Activated naive CD4-positive, alpha-beta T cell treated with anti-CD3 and anti-CD28 coated beads, Interleukin-2, amount 50 U/mL, for 72 hours (primary cell): Measurements from ENCODE around the gene MAPKBP1. TPM values are rescaled to one million over a fixed set of nuclear protein-coding genes. Genes with fewer than 3 reads are reported as not detected.

Experiments
- total RNA-seq, 2 donors: library from RNA; stranded (reverse); gene quantifications; one replicate each; pipeline ENCODE4 v1.2.3, GENCODE V29; 2022

MAPKBP1 gene
- total RNA-seq, 2 donors from 2014 or later = 31.0 to 31.3 TPM

Other genes with a start within 250 kb of the MAPKBP1 start
- 10 to 100 TPM; 47.8 to 66.3 TPM for gene RPAP1, start 230.2 kb upstream of the MAPKBP1 start, total RNA-seq
- gene TYRO3, start 215.3 kb upstream of the MAPKBP1 start, total RNA-seq = 1 to 10 TPM; 1.7 to 2.9 TPM
- gene MGA, start 114.1 kb upstream of the MAPKBP1 start, total RNA-seq = 10 to 100 TPM; 25.7 to 36.2 TPM
- gene JMJD7, start 53.6 kb downstream of the MAPKBP1 start, total RNA-seq = 10 to 100 TPM; 13.5 to 17.7 TPM
- 1 to 10 TPM; 8.3 to 9.4 TPM for gene PLA2G4B, start 64.4 kb downstream of the MAPKBP1 start, total RNA-seq
- gene SPTBN5, start 119.6 kb downstream of the MAPKBP1 start, total RNA-seq = 1 to 10 TPM in 1 of 2 donors, under 1 TPM in 1; 0.55 to 1.4 TPM
- 10 to 100 TPM; 25.3 to 60.0 TPM for gene EHD4, start 198.1 kb downstream of the MAPKBP1 start, total RNA-seq
- not detected for gene PLA2G4E, start 246.6 kb downstream of the MAPKBP1 start, total RNA-seq